Activated naive CD4-positive, alpha-beta T cell treated with anti-CD3 and anti-CD28 coated beads, Interleukin-2, amount 50 U/mL, for 24 hours (primary cell): ENCODE results near the gene SP5.
"Not testable (repeated sequence)": the region's sequence is repeated elsewhere in the genome, so short reads cannot be mapped to it uniquely, and the experiment has no call there.

Source experiments
- H3K27ac Mint-ChIP-seq: one replicate; pipeline ENCODE4 v1.8.0; 2021; ENCODE audit warnings: mild to moderate bottlenecking, mixed read lengths
- H3K27me3 Mint-ChIP-seq: one replicate; pipeline ENCODE4 v1.8.0; 2021; ENCODE audit warnings: mixed read lengths
- H3K36me3 Mint-ChIP-seq: one replicate; pipeline ENCODE4 v1.8.0; 2021; ENCODE audit warnings: mixed read lengths
- H3K4me1 Mint-ChIP-seq: one replicate; pipeline ENCODE4 v1.8.0; 2021; ENCODE audit warnings: mixed read lengths
- H3K4me3 Mint-ChIP-seq: one replicate; pipeline ENCODE4 v1.8.0; 2021; ENCODE audit warnings: mild to moderate bottlenecking, mixed read lengths
- H3K9me3 Mint-ChIP-seq: one replicate; pipeline ENCODE4 v1.8.0; 2021; ENCODE audit warnings: mixed read lengths

SP5 gene

DNA sequence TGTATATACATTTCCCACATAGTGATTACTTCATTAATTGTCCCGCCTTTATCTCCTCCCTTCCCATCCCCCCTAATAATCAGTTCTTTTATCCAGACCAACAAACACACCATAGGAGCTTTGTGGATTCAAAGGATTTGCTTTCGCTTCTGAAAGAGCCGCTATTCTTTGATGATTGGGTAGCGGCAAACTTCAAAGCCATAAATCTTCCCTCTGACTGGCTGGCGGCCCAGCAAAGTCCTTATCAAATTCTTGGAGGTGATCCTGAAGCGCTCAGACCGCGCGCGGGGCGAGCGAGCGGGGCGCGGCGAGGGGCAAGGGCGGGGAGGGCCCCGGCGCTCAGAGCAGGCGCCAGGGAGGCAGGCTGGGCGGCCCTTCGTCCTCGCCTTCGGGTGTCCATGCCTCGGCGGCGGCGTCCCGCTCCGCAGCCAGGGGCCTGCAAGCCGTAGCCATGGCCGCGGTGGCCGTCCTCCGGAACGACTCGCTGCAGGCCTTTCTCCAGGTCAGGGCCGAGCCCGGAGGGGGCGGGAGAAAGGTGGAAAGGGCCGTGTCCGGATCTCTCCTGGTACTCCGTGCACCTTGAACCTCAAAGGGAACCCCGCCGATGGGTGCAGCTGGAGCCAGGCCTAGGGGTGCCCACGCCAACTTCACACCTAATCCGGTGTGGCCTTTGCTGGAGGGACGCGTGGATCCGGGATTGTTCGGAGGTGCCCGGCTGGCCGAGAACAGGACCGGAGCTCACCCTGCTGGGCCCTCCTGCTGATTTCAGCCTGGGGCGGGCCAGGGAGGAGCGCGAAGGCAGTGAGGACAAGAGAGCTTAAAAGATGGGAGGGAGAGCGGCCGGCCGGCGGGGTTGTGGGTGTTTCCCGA lies at the start of gene SP5:
SP5 (plus strand) TSS at position 276 of the 870 bp plus-strand sequence; CDS start at position 452, 176 bp downstream.
- H3K9me3 Mint-ChIP-seq = no peaks in the 10 kb centered on the region
- H3K27ac Mint-ChIP-seq = peak within 1 kb of the TSS; percentile 51
- H3K4me3 Mint-ChIP-seq = peak within 1 kb of the TSS; percentile 86
- H3K4me1 Mint-ChIP-seq = peaks cover 44% of the 10 kb centered on the region
- H3K27me3 Mint-ChIP-seq = peaks cover 53% of the 10 kb centered on the region
- H3K36me3 Mint-ChIP-seq = peaks cover 3% of the 10 kb centered on the region

GRCh38 chr2:170665743-170666142 lies 49.4 kb upstream of the SP5 start:
- no peaks in the 10 kb centered on the region for H3K36me3 Mint-ChIP-seq
- H3K27me3 Mint-ChIP-seq = peaks cover 1% of the 10 kb centered on the region
- no peaks in the 10 kb centered on the region for H3K9me3 Mint-ChIP-seq
- no peak overlapping the region for H3K4me3 Mint-ChIP-seq
- H3K4me1 Mint-ChIP-seq = no peaks in the 10 kb centered on the region
- no peak overlapping the region for H3K27ac Mint-ChIP-seq

- Mint-ChIP-seq H3K4me1 (no peaks in the 10 kb centered on the region), H3K27ac (no peak overlapping the region), H3K4me3 (no peak overlapping the region), H3K36me3 (no peaks in the 10 kb centered on the region), H3K9me3 (no peaks in the 10 kb centered on the region), H3K27me3 (peaks cover 1% of the 10 kb centered on the region)
Measured at GRCh38 chr2:170669909-170670308, 45.2 kb upstream of the SP5 start.

DNA sequence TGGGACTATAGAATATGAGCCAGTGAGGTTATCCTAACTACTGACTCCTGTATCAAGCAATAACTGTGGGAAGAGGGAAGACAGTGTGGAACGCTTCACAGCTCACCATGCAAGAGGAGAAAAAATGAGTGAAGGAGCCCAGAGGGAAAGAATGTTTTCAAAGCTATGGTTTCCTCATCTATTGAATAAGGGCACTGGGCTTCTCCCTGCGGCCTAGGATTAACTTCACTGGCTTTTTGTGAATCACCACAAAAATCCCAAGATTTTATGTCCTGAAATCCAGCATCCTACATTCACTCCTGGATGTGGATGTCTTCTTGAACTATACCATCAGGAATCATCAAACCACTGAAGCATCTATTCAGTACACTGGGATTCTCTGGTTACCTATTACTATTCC lies 44.5 kb upstream of the SP5 start:
- no peaks in the 10 kb centered on the region for H3K4me1 Mint-ChIP-seq
- no peak overlapping the region for H3K4me3 Mint-ChIP-seq
- no peaks in the 10 kb centered on the region for H3K9me3 Mint-ChIP-seq
- H3K27ac Mint-ChIP-seq = no peak overlapping the region
- H3K36me3 Mint-ChIP-seq = no peaks in the 10 kb centered on the region
- H3K27me3 Mint-ChIP-seq = peaks cover 1% of the 10 kb centered on the region

DNA sequence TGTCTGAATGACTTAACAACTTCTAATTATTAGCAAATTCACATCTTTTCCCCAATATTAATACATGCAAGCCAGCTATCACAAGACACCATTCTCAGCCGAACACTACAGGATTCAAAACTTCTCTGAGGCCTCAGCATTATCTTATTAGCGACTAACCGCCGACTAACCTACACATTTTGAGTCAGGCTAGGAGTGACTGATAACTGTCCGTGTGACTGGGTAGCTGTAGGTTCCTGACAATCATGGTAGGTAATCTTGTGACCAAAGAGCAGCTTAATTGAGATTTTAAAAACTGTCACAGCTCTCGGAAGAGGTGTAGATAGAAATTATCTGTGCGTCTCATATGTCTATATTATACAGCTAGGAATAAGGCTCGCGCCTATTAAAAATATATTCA lies 44.1 kb upstream of the SP5 start:
- H3K4me1 Mint-ChIP-seq = no peaks in the 10 kb centered on the region
- no peak overlapping the region for H3K27ac Mint-ChIP-seq
- H3K4me3 Mint-ChIP-seq = no peak overlapping the region
- no peaks in the 10 kb centered on the region for H3K36me3 Mint-ChIP-seq
- no peaks in the 10 kb centered on the region for H3K9me3 Mint-ChIP-seq
- peaks cover 1% of the 10 kb centered on the region for H3K27me3 Mint-ChIP-seq

GRCh38 chr2:170674282-170674681 lies 40.9 kb upstream of the SP5 start:
- not testable (repeated sequence) for H3K4me3 Mint-ChIP-seq, H3K9me3 Mint-ChIP-seq, H3K27me3 Mint-ChIP-seq, H3K27ac Mint-ChIP-seq, H3K4me1 Mint-ChIP-seq, H3K36me3 Mint-ChIP-seq

- peaks cover 4% of the 10 kb centered on the region for H3K4me1 Mint-ChIP-seq
- H3K27me3 Mint-ChIP-seq = peaks cover 1% of the 10 kb centered on the region
- no peak overlapping the region for H3K27ac Mint-ChIP-seq
- H3K36me3 Mint-ChIP-seq = no peaks in the 10 kb centered on the region
- no peaks in the 10 kb centered on the region for H3K9me3 Mint-ChIP-seq
- no peak overlapping the region for H3K4me3 Mint-ChIP-seq
Measured at GRCh38 chr2:170675701-170676100, 39.4 kb upstream of the SP5 start.

DNA sequence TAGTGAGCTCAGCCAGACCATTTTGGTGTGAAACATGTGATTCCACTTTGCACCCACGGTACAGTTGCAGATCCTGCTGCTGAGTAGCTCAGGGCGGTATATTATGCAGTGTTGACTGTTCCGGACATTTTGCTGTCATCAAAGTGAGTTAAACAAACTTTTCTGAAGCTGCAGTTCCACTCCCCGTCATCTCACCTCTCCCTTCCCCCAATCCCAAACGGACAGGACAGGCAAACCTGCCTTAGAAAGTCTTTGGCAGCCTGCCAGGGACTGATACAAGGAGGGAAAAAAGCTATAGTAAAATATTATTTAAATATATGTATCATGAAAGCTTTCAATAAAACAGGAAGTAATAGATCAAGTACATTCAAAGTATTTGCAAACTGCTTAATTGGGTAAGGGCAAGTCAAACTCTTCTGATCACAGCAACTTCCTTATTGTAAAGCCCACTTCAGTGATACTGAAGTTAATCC lies 35.5 kb upstream of the SP5 start:
- Mint-ChIP-seq H3K27ac (no peak overlapping the region), H3K9me3 (no peaks in the 10 kb centered on the region), H3K27me3 (no peaks in the 10 kb centered on the region), H3K4me3 (no peak overlapping the region), H3K36me3 (no peaks in the 10 kb centered on the region), H3K4me1 (peaks cover 4% of the 10 kb centered on the region)

GRCh38 chr2:170680172-170680941 lies 34.8 kb upstream of the SP5 start:
- no peaks in the 10 kb centered on the region for H3K9me3 Mint-ChIP-seq
- H3K27me3 Mint-ChIP-seq = no peaks in the 10 kb centered on the region
- no peak overlapping the region for H3K27ac Mint-ChIP-seq
- no peak overlapping the region for H3K4me3 Mint-ChIP-seq
- peaks cover 4% of the 10 kb centered on the region for H3K4me1 Mint-ChIP-seq
- H3K36me3 Mint-ChIP-seq = no peaks in the 10 kb centered on the region

DNA sequence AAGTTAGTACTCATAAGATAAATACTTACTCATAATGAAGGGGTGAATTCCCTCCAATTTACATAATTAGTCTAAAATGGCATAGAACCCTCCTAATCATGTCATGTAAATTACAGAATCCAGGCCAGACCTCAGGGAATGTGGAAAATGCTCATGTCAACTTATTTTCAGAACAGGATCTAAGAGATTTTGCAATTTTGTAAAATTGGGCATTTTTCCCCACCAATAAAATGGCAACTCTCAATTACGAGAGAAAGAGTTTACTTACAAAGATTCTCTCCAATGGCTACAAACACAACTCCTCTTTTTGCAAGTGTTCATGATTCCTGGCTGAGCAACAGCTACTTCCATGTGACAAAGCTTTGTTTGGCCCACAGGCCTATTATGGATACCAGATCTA lies 33.8 kb upstream of the SP5 start:
- Mint-ChIP-seq H3K4me1 (peaks cover 4% of the 10 kb centered on the region), H3K9me3 (no peaks in the 10 kb centered on the region), H3K27me3 (no peaks in the 10 kb centered on the region), H3K36me3 (no peaks in the 10 kb centered on the region), H3K4me3 (no peak overlapping the region), H3K27ac (no peak overlapping the region)

GRCh38 chr2:170685591-170685990 lies 29.5 kb upstream of the SP5 start:
- Mint-ChIP-seq H3K36me3 (no peaks in the 10 kb centered on the region), H3K4me1 (no peaks in the 10 kb centered on the region), H3K27ac (no peak overlapping the region), H3K9me3 (no peaks in the 10 kb centered on the region), H3K27me3 (no peaks in the 10 kb centered on the region), H3K4me3 (no peak overlapping the region)

GRCh38 chr2:170689481-170689880 lies 25.7 kb upstream of the SP5 start:
- Mint-ChIP-seq H3K27me3 (no peaks in the 10 kb centered on the region), H3K36me3 (no peaks in the 10 kb centered on the region)

GRCh38 chr2:170690640-170691039 lies 24.5 kb upstream of the SP5 start:
- Mint-ChIP-seq H3K36me3 (no peaks in the 10 kb centered on the region), H3K27me3 (no peaks in the 10 kb centered on the region), H3K27ac (no peak overlapping the region), H3K9me3 (no peaks in the 10 kb centered on the region), H3K4me1 (no peaks in the 10 kb centered on the region), H3K4me3 (no peak overlapping the region)

More at GRCh38 chr2:170689481-170689880, 25.7 kb upstream of the SP5 start:
- no peaks in the 10 kb centered on the region for H3K4me1 Mint-ChIP-seq
- H3K4me3 Mint-ChIP-seq = no peak overlapping the region
- no peak overlapping the region for H3K27ac Mint-ChIP-seq
- no peaks in the 10 kb centered on the region for H3K9me3 Mint-ChIP-seq

- H3K4me3 Mint-ChIP-seq = no peak overlapping the region
- no peaks in the 10 kb centered on the region for H3K27me3 Mint-ChIP-seq
- no peaks in the 10 kb centered on the region for H3K4me1 Mint-ChIP-seq
- H3K27ac Mint-ChIP-seq = no peak overlapping the region
- H3K9me3 Mint-ChIP-seq = no peaks in the 10 kb centered on the region
- H3K36me3 Mint-ChIP-seq = no peaks in the 10 kb centered on the region
Measured at GRCh38 chr2:170694316-170694715, 20.8 kb upstream of the SP5 start.

GRCh38 chr2:170695521-170696410 lies 19.4 kb upstream of the SP5 start:
- no peaks in the 10 kb centered on the region for H3K9me3 Mint-ChIP-seq
- H3K27ac Mint-ChIP-seq = no peak overlapping the region

More at GRCh38 chr2:170695521-170696410, 19.4 kb upstream of the SP5 start:
- peaks cover 2% of the 10 kb centered on the region for H3K27me3 Mint-ChIP-seq
- no peaks in the 10 kb centered on the region for H3K4me1 Mint-ChIP-seq
- no peaks in the 10 kb centered on the region for H3K36me3 Mint-ChIP-seq
- H3K4me3 Mint-ChIP-seq = no peak overlapping the region
